ENCODE measurements around the gene SLC16A11. TPM values are rescaled to one million over a fixed set of nuclear protein-coding genes. Genes with fewer than 3 reads are reported as not detected.

Gene SLC16A11
- total and polyA plus RNA-seq, 2 of the 4 experiments (the other 2 are of a cell fraction) = not detected

GRCh38 chr17:7007143-7007542, 36.7 kb downstream of the SLC16A11 start:
- TF ChIP-seq BHLHE40 (IDR thresholded peaks at IDR 0.05; ENCODE audit: low read depth, low read length) = no peak
- no peak for TF ChIP-seq MXI1 (IDR thresholded peaks at IDR 0.05; ENCODE audit: borderline replicate concordance, low read depth, low read length)
- TF ChIP-seq POLR2A (IDR thresholded peaks at IDR 0.05; ENCODE audit: low read depth, low read length) = no peak
- no peak for TF ChIP-seq RFX5 (IDR thresholded peaks at IDR 0.05; ENCODE audit: low read depth, low read length)
- no peak for TF ChIP-seq RAD21 (IDR thresholded peaks at IDR 0.05; ENCODE audit: low read length)
- no peak for TF ChIP-seq MAFK (IDR thresholded peaks at IDR 0.05; ENCODE audit: low read depth, low read length)
- no peak for TF ChIP-seq CTCF (conservative IDR thresholded peaks at IDR 0.05; ENCODE audit: low read depth, low read length)
- TF ChIP-seq RCOR1 (IDR thresholded peaks at IDR 0.05; ENCODE audit: insufficient replicate concordance, low read length) = no peak
- TF ChIP-seq CHD1 (IDR thresholded peaks at IDR 0.05; ENCODE audit: low read depth, low read length) = no peak
- no peak for TF ChIP-seq FOS (IDR thresholded peaks at IDR 0.05; ENCODE audit: low read depth, low read length)
- no peak for TF ChIP-seq MAZ (IDR thresholded peaks at IDR 0.05; ENCODE audit: borderline replicate concordance, low read depth, low read length)
- TF ChIP-seq SMC3 (IDR thresholded peaks at IDR 0.05; ENCODE audit: low read depth, low read length) = no peak
- TF ChIP-seq NFE2L2 (IDR thresholded peaks at IDR 0.05; ENCODE audit: low read depth, low read length) = no peak
- TF ChIP-seq USF2 (IDR thresholded peaks at IDR 0.05; ENCODE audit: low read depth, low read length) = no peak
- no peak for TF ChIP-seq ELK1 (IDR thresholded peaks at IDR 0.05; ENCODE audit: borderline replicate concordance, low read depth, low read length)
- no peak for TF ChIP-seq CEBPB (IDR thresholded peaks at IDR 0.05; ENCODE audit: low read depth, low read length)
- H3K14ac ChIP-seq (replicated peaks; ENCODE audit: low read depth, low read length) = no peak overlapping the region
- ATAC-seq (ENCODE audit: low read depth) (no peak), DNase-seq (no peak)
- no peak overlapping the region for H3K4me3 ChIP-seq (ENCODE audit: insufficient read depth, low read depth, low read length)
- H3K9ac ChIP-seq (ENCODE audit: low read depth, low read length) = no peak overlapping the region
- H2BK15ac ChIP-seq (ENCODE audit: low read depth, low read length) = no peak overlapping the region
- H4K8ac ChIP-seq (ENCODE audit: low read depth in 2 of 2, low read length in 2 of 2) = no peak overlapping the region
- H2BK120ac ChIP-seq (ENCODE audit: low read depth, low read length) = no peak overlapping the region
- H2BK5ac ChIP-seq (ENCODE audit: low read depth, low read length, poor library complexity, severe bottlenecking) = no peak overlapping the region
- no peak overlapping the region for H2AFZ ChIP-seq (replicated peaks; ENCODE audit: low read length, poor library complexity)
- H3K9me1 ChIP-seq (ENCODE audit: insufficient read depth, low read length) = no peaks in the 10 kb centered on the region
- H3K27ac ChIP-seq (ENCODE audit: insufficient read depth, low read length) = no peak overlapping the region
- dilution Hi-C loops (cut with HindIII; ENCODE audit: low sequenced_read_pairs, unreplicated experiment) = no loop called here
- H2AK9ac ChIP-seq (replicated peaks; ENCODE audit: low read depth, low read length, poor library complexity) = no peak overlapping the region
- H3K56ac ChIP-seq (ENCODE audit: extremely low read depth, insufficient read depth, low read length) = no peak overlapping the region
- H3K18ac ChIP-seq (ENCODE audit: low read depth, low read length) = no peak overlapping the region
- H3K9me3 ChIP-seq (ENCODE audit: control insufficient read depth, insufficient read depth, low read length) = no peaks in the 10 kb centered on the region
- H4K20me1 ChIP-seq (ENCODE audit: insufficient read depth, low read length) = peaks cover 25% of the 10 kb centered on the region
- H3K4ac ChIP-seq (ENCODE audit: low read depth, low read length) = no peak overlapping the region
- peaks cover 26 to 78% of the 10 kb centered on the region in 2 experiments for H3K79me1 ChIP-seq (ENCODE audit: low read depth in 1 of 2, low read length in 2 of 2)
- ChIA-PET POLR2A (ENCODE audit: unreplicated experiment) (no interaction called here), CTCF (interaction anchor here (1.2 kb wide), 1 partner anchor 96 kb away, joined by 4 read pairs; no protein-coding TSS in a partner anchor)
- in situ Hi-C loops (cut with MboI; ENCODE audit: low sequenced_read_pairs) = loop anchor here (5.0 kb wide), 1 partner anchor 95 kb away; no protein-coding TSS in a partner anchor
- intact Hi-C loops (cut with micrococcal nuclease) = no loop called here
- no TSS peak for BruUV-seq (replicated peaks)
- H3K27me3 ChIP-seq (ENCODE audit: control insufficient read depth, insufficient read depth, low read length) = no peaks in the 10 kb centered on the region
- H2AK5ac ChIP-seq (ENCODE audit: low read depth, low read length) = no peak overlapping the region
- no peak overlapping the region for H2BK20ac ChIP-seq (ENCODE audit: low read depth, low read length)
- no peak overlapping the region for H4K91ac ChIP-seq (ENCODE audit: insufficient read depth, low read depth, low read length)
- no peak overlapping the region for H3K23ac ChIP-seq (ENCODE audit: low read depth, low read length)
- peaks cover 14% of the 10 kb centered on the region for H3K36me3 ChIP-seq (ENCODE audit: control insufficient read depth, insufficient read depth, low read length)
- no peak overlapping the region for H3K4me2 ChIP-seq (ENCODE audit: low read depth, low read length)
- H3K4me1 ChIP-seq (ENCODE audit: control insufficient read depth, insufficient read depth, low read length) = no peaks in the 10 kb centered on the region; the same call in 1 of the 2 replicates
- WGBS, 2 experiments (ENCODE audit: extremely low coverage in 2 of 2, insufficient read length in 1 of 2) = no CpG with 5 or more reads among the region's 2 CpGs
- no peak overlapping the region for H4K5ac ChIP-seq (ENCODE audit: low read depth, low read length)

All from IMR-90 (cell line).